Stimulated activated naive CD4-positive, alpha-beta T cell treated with Interleukin-2 at 50 U/mL for 16 hours (primary cell): Measurements from ENCODE around the gene SMARCA4.
"Not testable (repeated sequence)": the region's sequence is repeated elsewhere in the genome, so short reads cannot be mapped to it uniquely, and the experiment has no call there.

Experiments used
- DNase-seq: peaks from one replicate; lab custom pipeline; 2025; lab: John Stamatoyannopoulos, UW

Gene SMARCA4

DNA sequence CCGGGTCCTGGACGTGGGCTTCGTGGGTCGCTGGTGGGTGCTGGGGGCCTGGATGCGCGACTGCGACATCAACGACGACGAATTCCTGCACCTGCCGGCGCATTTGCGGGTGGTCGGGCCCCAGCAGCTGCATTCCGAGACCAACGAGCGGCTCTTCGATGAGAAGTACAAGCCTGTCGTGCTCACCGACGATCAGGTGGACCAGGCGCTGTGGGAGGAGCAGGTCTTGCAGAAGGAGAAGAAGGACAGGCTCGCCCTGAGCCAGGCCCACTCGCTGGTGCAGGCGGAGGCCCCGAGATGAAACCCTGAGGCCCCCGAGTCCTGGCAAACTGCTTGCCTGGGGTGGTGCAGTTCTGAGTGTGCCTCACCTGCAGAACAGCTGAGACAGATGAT is 31.4 kb upstream of the SMARCA4 start:
- no peak for DNase-seq

DNA sequence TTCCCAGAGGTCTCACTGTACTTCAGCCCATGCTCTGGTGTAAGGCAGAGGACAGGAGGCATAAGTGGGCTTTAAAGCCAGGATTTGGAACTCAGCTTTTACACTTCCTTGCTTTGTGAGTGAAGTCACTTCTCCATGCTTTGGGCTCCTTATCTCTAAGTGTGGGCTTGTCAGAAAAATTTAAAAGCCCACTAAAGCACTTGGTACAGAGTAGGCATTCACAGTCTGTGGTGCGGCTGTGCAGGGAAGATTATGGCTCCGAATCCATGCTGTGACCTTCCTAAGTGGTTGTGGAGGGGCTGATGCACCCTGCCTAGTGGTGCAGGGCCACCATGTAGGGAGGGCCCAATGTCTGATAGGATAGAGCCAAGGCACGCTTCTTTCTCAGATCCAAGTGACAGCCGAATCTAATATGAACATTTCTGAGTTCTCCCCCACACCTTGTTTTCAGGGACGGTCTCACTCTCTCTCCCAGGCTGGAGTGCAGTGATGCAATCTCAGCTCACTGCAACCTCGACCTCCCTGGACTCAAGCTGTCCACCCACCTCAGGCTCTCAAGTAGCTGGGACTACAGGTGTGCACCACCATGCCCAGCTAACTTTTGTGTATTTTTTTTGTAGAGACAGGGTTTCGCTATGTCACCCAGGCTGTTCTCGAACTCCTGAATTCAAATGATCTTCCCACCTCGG is 25.3 kb upstream of the SMARCA4 start:
- DNase-seq: no peak

DNA sequence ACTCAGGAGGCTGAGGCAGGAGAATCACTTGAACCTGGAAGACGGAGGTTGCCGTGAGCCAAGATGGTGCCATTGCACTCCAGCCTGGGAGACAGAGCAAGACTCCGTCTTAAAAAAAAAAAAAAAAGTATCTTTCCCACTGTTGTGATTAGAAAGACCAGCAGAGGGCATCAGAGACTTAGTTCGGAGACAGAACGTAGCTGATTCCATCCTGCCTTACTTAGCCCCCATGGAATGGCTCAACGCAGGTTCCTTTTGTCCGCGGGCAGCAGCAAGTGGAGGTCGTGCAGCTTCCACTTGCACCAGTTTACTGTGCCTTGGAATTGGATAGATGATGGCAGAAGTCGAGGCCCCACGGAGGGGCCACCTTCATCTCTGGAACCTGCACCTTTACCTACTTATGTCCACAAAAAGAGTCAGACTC is 24.2 kb upstream of the SMARCA4 start:
- DNase-seq: peak; percentile 10

DNA sequence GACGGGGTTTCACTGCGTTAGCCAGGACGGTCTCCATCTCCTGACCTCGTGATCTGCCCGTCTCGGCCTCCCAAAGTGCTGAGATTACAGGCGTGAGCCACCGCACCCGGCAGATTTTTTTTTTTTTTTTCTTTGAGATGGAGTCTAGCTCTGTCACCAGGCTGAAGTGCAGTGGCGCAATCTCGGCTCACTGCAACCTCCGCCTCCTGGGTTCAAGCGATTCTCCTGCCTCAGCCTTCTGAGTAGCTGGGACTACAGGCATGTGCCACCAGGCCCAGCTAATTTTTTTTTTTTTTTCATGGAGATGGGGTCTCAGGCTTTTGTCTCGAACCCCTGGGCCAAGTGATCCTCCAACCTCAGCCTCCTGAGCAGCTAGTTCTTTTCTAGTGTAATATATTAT is 19.2 kb upstream of the SMARCA4 start:
- not testable (repeated sequence) for DNase-seq

DNA sequence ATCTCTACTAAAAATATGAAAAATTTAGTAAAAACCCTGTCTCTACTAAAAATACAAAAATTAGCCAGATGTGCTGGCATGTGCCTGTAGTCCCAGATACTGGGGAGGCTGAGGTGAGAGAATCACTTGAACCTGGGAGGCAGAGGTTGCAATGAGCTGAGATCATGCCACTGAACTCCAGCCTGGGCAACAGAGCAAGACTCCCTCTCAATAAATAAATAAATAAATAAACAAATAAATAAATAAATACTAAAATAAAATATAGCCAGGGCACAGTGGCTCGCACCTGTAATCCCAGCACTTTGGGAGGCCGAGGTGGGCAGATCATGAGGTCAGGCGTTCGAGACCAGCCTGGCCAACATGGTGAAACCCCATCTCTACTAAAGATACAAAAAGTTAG is 17.4 kb upstream of the SMARCA4 start:
- not testable (repeated sequence) for DNase-seq

DNA sequence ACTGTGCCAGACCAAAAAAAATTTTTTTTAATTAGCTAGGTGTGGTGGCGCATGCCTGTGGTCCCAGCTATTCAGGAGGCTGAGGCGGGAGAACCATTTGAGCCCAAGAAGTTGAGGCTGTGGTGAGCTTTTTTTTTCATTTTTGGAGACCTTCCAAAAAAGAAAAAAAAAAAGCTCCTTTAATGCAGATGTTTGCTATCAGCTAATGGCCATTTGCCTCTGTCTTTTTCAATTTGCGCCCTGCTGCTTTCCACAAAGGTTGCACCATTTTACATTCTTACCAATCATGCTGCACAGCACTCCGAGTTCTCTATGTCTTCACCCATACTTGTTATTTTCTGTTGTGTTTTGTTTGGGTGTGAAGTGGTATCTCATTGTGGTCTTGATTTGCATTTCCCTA is 15.6 kb upstream of the SMARCA4 start:
- DNase-seq: no peak

DNA sequence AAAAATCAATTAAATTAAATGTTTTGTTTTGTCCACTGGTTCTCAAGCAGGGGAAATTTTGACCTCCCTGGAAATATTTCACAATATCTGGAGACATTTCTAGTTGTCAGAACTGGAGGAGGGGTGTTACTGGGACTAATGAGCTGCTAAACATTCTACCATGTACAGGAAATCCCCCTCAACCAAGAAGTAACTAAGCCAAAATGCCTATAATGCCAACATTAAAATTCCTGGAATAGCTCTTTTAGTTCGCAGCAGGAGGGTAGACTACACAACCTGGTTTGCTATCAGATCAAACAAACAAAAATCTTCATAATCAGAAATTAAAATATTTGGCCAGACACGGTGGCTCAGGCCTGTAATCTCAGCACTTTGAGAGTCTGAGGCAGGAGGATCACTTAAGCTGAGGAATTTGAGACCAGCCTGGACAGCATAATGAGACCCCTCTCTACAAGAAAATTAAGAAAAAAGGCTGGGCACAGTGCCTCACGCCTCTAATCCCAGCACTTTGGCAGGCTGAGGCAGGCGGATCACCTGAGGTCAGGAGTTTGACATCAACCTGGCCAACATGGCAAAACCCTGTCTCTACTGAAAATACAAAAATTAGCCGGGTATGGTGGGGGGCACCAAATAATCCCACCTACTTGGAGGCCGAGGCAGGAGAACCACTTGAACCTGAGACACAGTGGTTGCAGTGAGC is 13.7 kb upstream of the SMARCA4 start:
- DNase-seq: no peak

DNA sequence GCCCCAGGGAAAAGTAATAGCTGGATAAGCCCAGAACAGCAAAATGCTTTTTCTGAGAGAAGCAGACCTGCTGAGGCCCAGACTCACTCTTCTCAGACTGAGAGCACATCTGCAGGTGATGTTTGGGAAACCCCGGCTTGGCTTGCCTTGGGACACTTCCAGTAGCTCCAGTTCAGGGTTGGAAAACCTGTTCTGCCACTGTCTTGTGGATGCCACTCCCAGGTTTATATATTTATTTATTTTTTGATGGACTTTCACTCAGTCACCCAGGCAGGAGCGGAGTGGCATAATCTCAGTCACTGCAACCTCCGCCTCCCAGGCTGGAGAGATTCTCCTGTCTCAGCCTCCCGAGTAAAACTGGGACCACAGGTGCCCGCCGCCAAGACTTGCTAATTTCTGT is 8.0 kb upstream of the SMARCA4 start:
- DNase-seq: no peak

GRCh38 chr19:10959277-10959968 is 1.4 kb upstream of the SMARCA4 start:
- DNase-seq: not testable (repeated sequence)

- DNase-seq: no peak
These were observed 437 bp downstream of the SMARCA4 start for GRCh38 chr19:10961073-10961860.

DNA sequence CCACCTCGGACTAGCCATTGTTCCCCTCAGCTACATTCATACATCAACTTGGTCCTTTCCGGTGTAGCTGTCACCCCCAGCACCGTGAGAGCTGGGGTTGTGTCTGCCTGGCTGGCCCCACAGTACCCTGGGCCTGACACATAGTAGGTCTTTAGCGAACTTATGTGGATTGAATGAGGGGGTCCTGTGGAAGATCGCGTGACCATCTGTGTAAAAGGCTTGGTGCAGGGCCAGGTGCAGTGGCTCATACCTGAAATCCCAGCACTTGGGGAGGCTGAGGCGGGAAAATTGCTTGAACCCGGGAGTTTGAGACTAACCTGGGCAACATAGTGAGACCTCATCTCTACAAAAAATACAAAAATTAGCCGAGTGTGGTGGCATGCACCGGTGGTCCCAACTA is 2.0 kb downstream of the SMARCA4 start:
- no peak for DNase-seq

DNA sequence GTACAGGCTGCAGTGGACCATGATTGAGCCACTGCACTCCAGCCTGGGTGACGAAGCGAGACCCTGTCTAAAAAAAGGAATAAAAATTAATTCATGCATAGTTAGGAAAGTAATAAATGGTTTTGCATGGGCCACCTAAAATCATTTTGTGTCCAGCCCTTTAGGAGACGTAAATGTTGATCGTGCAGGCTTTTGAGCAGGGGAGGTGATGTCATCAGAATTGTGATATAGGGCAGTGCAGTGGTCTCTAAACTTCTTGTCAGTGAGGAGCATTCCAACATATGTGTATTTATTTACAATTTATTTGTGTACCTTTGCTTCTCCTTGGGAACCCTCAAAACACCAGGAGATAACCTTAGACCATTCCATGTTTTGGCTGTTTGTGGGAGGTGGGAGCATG is 3.0 kb downstream of the SMARCA4 start:
- DNase-seq: no peak

- DNase-seq: no peak
These were observed 4.1 kb downstream of the SMARCA4 start for GRCh38 chr19:10964903-10965302.

DNA sequence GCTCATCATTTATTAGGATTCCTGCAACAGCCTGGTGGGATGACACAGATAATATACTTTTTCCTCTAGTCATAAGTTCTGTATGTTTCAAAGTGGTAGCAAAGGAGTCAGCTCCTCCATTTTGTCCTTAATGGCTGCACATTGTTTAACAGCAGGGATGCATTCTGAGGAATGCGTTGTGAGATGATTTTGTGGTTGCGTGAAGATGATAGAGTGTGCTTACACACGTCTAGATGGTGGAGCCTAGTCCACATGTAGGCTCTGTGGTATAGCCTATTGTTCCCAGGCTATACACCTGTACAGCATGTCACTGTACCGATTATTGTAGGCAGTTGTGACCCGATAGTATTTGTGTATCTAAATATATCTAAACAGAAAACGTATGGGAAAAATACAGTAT is 4.6 kb downstream of the SMARCA4 start:
- DNase-seq: no peak

DNA sequence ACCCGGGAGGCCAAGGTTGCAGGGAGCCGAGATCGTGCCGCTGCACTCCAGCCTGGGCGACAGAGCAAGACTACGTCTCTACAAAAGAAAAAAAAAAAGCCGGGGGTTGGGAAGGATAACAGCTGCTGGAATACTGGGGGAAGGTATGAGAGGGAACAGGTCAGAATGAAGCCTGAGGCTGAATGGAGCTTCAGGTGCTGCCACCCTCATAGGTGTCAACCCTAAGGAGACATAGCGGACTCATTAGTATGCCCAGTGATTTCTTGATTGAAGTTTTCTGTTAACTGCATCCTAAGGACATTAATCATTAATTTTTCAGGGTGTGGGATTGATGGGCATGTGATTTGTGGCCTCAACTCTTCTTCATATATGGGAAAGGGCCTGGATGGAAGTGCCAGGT is 6.0 kb downstream of the SMARCA4 start:
- DNase-seq: no peak

DNA sequence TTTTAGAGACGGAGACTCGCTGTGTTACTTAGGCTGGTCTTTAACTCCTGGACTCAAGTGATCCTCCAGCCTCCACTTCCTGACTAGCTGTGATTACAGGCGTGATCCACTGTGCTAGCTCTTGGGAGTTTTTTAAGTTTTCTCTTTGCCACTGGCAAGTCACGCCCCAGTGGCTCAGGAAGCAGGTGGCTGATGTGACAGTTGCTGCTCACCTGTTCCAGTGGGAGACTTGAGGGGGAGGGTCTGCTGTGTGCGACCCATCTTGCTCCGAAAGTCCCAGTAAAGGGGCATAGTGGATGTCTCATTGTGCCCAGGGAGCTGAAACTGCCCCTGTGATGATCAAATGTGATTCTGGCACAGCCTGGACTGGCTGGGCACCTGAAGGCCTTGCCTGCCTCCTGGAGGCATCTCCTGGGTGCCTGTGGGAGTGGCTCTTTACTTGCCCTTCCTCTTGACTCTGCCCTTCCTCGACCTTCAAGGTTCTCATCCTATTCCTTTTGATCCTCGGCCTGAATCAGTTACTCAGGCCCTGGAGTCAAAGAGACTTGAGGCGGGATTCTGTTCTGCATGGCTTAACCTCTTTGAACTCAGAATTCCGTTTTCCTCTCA is 7.8 kb downstream of the SMARCA4 start:
- DNase-seq: no peak

DNA sequence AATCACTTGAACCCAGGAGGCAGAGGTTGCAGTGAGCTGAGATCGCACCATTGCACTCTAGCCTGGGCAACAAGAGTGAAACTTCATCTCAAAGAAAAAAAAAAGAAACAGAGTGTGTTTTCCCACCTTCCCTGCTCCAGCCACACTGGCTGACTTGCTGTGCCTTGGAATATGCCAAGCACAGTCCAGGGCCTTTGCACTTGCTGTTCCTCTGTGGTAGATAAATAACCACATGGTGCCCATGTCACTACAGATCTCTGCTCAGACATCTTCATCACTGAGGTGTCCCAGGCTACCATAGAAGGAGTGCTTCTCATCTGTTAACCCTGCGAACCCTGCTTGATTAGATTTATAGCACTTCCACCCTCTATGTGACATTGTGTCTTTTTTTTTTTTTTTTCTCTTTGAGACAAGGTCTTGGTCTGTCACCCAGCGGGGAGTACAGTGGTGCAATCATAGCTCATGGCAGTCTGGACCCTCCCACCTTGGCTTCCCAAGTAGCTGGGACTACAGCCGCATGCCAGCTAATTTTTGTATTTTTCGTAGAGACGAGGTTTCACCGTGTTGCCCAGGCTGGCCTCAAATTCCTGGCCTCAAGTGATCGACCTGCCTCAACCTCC is 10.4 kb downstream of the SMARCA4 start:
- no peak for DNase-seq

- DNase-seq: no peak
These were observed 14.7 kb downstream of the SMARCA4 start for GRCh38 chr19:10975374-10976130.

DNA sequence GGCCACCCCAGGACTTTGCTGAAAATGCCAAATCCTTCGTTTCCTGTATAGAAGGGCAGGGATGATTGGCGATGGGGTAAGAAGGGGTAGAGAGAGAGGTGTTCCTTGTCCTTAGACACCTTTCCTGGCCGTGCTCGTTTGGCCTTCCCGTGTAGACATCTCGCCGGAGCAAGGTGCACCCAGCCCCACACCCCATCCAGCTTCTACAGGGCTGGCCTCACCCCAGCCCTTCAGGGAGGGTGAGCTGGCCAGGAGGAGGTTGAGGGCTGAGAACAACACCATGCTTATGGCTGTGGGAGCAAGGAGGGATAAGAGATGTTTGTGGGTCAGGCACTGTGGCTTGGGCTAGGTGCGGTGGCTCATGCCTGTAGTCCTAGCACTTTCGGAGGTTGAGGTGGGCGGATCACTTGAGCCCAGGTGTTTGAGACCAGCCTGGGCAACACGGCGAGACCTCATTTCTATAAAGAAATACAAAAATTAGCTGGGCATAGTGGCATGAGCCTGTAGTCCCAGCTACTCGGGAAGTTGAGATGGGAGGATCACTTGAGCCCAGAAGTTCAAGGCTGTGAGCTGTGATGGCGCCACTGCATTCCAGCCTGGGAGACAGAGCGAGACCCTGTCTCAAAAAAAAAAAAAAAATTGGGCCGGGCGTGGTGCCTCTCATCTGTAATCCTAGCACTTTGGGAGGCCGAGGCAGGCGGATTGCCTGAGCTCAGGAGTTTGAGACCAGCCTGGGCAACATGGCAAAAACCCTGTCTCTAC is 15.5 kb downstream of the SMARCA4 start:
- no peak for DNase-seq

DNA sequence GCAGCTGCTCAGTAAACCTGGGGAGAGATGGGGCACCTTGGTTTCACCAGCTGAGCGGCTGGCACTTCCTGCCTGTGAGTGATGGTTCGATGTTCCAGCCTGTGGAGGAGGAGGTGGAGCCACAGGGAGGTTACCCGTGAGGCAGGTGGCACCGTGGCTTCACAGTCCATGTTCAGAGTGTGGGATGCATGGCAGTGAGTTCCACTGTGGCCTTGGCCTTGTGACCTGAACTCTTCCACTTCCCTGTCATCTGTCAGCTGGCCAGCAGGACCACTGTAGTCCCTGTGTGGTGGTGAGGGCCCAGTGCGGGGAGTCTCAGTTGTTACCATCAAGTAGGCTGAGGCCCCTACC is 16.9 kb downstream of the SMARCA4 start:
- DNase-seq: no peak
